ENCODE data around the gene MAP3K14.
"Not testable (repeated sequence)": the region's sequence is repeated elsewhere in the genome, so short reads cannot be mapped to it uniquely, and the experiment has no call there.

MAP3K14 gene

GRCh38 chr17:45316434-45317110, at the start of gene MAP3K14:
TSS of gene MAP3K14 (minus strand) at chr17:45317020. CDS start at chr17:45290745, 26,275 bp downstream.
- no peak for DNase-seq

- DNase-seq = no peak
Measured at GRCh38 chr17:45366049-45366448, 49.2 kb upstream of the MAP3K14 start.

- no peak for DNase-seq
Measured at GRCh38 chr17:45364531-45365390, 47.9 kb upstream of the MAP3K14 start.

GRCh38 chr17:45363498-45363897, 46.7 kb upstream of the MAP3K14 start:
- DNase-seq = no peak

- no peak for DNase-seq
Measured at GRCh38 chr17:45361976-45362375, 45.2 kb upstream of the MAP3K14 start.

- no peak for DNase-seq
Measured at GRCh38 chr17:45361451-45361850, 44.6 kb upstream of the MAP3K14 start.

GRCh38 chr17:45357364-45357997, 40.7 kb upstream of the MAP3K14 start:
- DNase-seq = no peak

- no peak for DNase-seq
Measured at GRCh38 chr17:45355087-45355486, 38.3 kb upstream of the MAP3K14 start.

GRCh38 chr17:45353043-45353442, 36.2 kb upstream of the MAP3K14 start:
- no peak for DNase-seq

GRCh38 chr17:45351831-45352230, 35.0 kb upstream of the MAP3K14 start:
- no peak for DNase-seq

- DNase-seq = no peak
Measured at GRCh38 chr17:45347444-45347843, 30.6 kb upstream of the MAP3K14 start.

GRCh38 chr17:45346216-45347015, 29.6 kb upstream of the MAP3K14 start:
- no peak for DNase-seq

GRCh38 chr17:45345554-45346215, 28.9 kb upstream of the MAP3K14 start:
- no peak for DNase-seq

GRCh38 chr17:45345246-45345553, 28.4 kb upstream of the MAP3K14 start:
- DNase-seq = no peak

- not testable (repeated sequence) for DNase-seq
Measured at GRCh38 chr17:45343967-45344664, 27.3 kb upstream of the MAP3K14 start.

GRCh38 chr17:45342871-45343526, 26.2 kb upstream of the MAP3K14 start:
- no peak for DNase-seq

- DNase-seq = no peak
Measured at GRCh38 chr17:45342306-45342705, 25.5 kb upstream of the MAP3K14 start.

GRCh38 chr17:45341533-45342158, 24.8 kb upstream of the MAP3K14 start:
- DNase-seq = no peak

GRCh38 chr17:45339646-45340605, 23.1 kb upstream of the MAP3K14 start:
- DNase-seq = no peak

Data from SHP77 treated with DMSO at 0.1 percent for 48 hours (cell line).